ENCODE results near the gene SUSD3. TPM values are rescaled to one million over a fixed set of nuclear protein-coding genes. Genes with fewer than 3 reads are reported as not detected.
A peak's percentile ranks its signal among the peaks of the same experiment; 100 is the strongest.
"Not testable (repeated sequence)": the region's sequence is repeated elsewhere in the genome, so short reads cannot be mapped to it uniquely, and the experiment has no call there.

SUSD3 gene
- total RNA-seq, 2 experiments from 2014 or later, result 27.1 to 28.8 TPM

DNA sequence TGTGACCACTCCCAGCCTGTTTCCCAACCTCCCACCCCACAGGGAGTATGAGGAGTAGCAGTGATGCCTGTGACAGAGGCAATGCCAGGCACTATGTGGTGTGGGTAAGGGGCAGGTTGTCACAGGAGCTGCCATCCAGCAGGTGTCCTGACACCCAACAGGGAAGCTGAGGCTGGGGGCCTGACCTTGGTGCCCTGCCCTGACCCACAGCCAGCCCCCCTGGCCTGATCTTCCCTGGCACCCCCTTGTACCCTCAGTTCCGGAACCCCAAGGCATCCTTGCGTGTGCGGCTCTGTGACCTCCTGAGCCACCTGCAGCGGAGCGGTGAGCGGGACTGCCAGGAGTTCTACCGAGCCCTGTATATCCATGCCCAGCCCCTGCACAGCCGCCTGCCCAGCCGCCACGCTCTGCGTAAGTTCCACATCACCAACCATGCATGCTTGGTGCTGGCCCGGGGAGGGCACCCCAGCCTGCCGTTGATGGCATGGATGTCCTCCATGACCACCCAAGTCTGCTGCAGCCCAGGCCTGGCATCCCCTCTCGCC lies 51.9 kb downstream of the SUSD3 start:
- H3K27me3 Mint-ChIP-seq, result no peaks in the 10 kb centered on the region
- H3K4me1 Mint-ChIP-seq, result peaks cover 37% of the 10 kb centered on the region
- no peak for DNase-seq
- H3K9me3 Mint-ChIP-seq, result no peaks in the 10 kb centered on the region
- H3K4me3 Mint-ChIP-seq, result no peak overlapping the region
- H3K27ac Mint-ChIP-seq, result no peak overlapping the region
- peaks cover 9% of the 10 kb centered on the region for H3K36me3 Mint-ChIP-seq

GRCh38 chr9:93111001-93111370 lies 52.5 kb downstream of the SUSD3 start:
- peaks cover 7% of the 10 kb centered on the region for H3K36me3 Mint-ChIP-seq
- H3K9me3 Mint-ChIP-seq, result no peaks in the 10 kb centered on the region
- peaks cover 34% of the 10 kb centered on the region for H3K4me1 Mint-ChIP-seq
- no peak overlapping the region for H3K27ac Mint-ChIP-seq
- H3K27me3 Mint-ChIP-seq, result no peaks in the 10 kb centered on the region
- DNase-seq, result no peak
- H3K4me3 Mint-ChIP-seq, result no peak overlapping the region

GRCh38 chr9:93111371-93112115 lies 53.0 kb downstream of the SUSD3 start:
- Mint-ChIP-seq H3K4me3 (no peak overlapping the region), H3K27ac (no peak overlapping the region), H3K27me3 (no peaks in the 10 kb centered on the region), H3K4me1 (peaks cover 31% of the 10 kb centered on the region), H3K9me3 (no peaks in the 10 kb centered on the region), H3K36me3 (peaks cover 7% of the 10 kb centered on the region)
- DNase-seq, result no peak

GRCh38 chr9:93112116-93112863 lies 53.8 kb downstream of the SUSD3 start:
- H3K36me3 Mint-ChIP-seq, result peaks cover 7% of the 10 kb centered on the region
- no peak for DNase-seq
- no peaks in the 10 kb centered on the region for H3K9me3 Mint-ChIP-seq
- H3K4me3 Mint-ChIP-seq, result no peak overlapping the region
- H3K27me3 Mint-ChIP-seq, result no peaks in the 10 kb centered on the region
- no peak overlapping the region for H3K27ac Mint-ChIP-seq
- H3K4me1 Mint-ChIP-seq, result peaks cover 23% of the 10 kb centered on the region

DNA sequence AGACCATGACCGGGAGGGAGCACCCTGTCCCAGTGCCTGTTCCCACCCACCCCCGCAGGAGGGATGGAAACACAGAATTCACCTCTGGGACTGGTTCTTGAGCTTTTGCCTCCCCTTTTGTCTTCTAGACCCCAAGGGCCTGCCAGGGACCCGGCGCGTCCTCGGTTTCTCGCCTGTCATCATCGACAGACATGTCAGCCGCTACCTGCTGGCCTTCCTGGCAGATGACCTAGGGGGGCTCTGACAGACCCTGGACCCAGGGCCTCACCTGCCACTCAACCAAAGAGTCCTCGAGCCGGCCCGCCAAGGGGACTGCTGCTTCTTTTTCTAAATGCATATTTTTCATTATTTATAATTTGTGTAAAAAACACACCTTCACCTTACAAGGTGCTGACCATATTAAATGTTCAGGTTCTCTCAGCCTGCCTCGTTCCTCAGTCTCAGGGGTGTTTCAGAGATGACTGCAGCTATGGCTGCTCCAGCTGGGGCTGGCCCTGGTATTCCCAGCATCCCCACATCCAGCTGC lies 54.4 kb downstream of the SUSD3 start:
- H3K9me3 Mint-ChIP-seq, result no peaks in the 10 kb centered on the region
- H3K36me3 Mint-ChIP-seq, result peaks cover 7% of the 10 kb centered on the region
- H3K27me3 Mint-ChIP-seq, result no peaks in the 10 kb centered on the region
- H3K4me3 Mint-ChIP-seq, result no peak overlapping the region
- H3K4me1 Mint-ChIP-seq, result peaks cover 19% of the 10 kb centered on the region
- no peak overlapping the region for H3K27ac Mint-ChIP-seq
- DNase-seq, result no peak

- Mint-ChIP-seq H3K4me3 (no peak overlapping the region), H3K27me3 (no peaks in the 10 kb centered on the region), H3K36me3 (peaks cover 3% of the 10 kb centered on the region), H3K9me3 (no peaks in the 10 kb centered on the region), H3K4me1 (peaks cover 5% of the 10 kb centered on the region), H3K27ac (no peak overlapping the region)
- no peak for DNase-seq
Observed at GRCh38 chr9:93114169-93114983, 55.9 kb downstream of the SUSD3 start.

DNA sequence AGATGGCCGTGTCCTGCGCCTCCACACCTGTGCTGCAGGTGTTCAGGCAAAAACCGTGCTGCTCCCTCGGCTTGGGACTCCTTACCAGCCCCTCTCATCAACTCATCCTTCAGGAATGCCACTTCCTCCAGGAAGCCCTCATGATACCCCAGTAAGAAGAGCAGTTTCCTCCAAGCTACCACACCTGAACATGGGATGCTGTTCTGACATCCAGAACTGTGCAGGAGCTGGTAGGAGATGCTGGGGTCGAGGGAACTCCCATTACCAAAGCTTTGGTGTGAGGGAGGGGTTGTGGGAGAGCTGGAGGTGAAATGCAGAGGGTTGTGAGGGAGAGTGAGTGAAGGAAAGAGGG lies 56.5 kb downstream of the SUSD3 start:
- H3K27me3 Mint-ChIP-seq, result no peaks in the 10 kb centered on the region
- peak overlapping the region; percentile 59 for H3K27ac Mint-ChIP-seq
- H3K36me3 Mint-ChIP-seq, result peaks cover 3% of the 10 kb centered on the region
- no peak for DNase-seq
- peaks cover 10% of the 10 kb centered on the region for H3K4me1 Mint-ChIP-seq
- no peaks in the 10 kb centered on the region for H3K9me3 Mint-ChIP-seq
- no peak overlapping the region for H3K4me3 Mint-ChIP-seq

DNA sequence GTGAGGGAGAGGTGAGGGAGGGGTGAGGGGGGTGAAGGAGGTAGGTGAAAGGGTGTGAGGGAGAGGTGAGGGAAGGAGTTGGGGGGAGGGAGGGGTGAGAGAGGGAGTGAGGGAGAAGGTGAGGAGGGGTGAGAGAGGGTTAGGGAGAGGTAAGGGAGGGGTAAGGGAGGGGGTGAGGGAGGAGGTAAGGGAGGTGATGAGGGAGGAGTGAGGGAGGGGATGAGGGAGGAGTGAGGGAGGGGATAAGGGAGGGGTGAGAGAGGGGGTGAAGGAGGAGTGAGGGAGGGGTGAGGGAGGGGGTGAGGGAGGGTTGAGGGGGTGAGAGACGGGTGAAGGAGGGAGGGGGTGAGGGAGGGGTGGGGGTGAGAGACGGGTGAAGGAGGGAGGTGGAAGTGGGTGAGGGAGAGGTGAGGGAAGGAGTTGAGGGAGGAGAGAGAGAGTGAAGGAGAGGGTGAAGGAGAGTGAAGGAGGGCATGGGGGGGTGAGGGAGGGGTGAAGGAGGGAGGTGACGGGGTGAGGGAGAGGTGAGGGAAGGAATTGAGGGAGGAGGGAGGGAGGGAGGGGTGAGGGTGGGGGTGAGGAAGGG lies 57.1 kb downstream of the SUSD3 start:
- Mint-ChIP-seq H3K36me3 (peaks cover 5% of the 10 kb centered on the region), H3K27ac (no peak overlapping the region), H3K27me3 (no peaks in the 10 kb centered on the region), H3K4me1 (peaks cover 16% of the 10 kb centered on the region), H3K4me3 (no peak overlapping the region), H3K9me3 (no peaks in the 10 kb centered on the region)
- no peak for DNase-seq

GRCh38 chr9:93116072-93116961 lies 57.8 kb downstream of the SUSD3 start:
- Mint-ChIP-seq H3K9me3 (no peaks in the 10 kb centered on the region), H3K4me3 (no peak overlapping the region), H3K27ac (no peak overlapping the region), H3K36me3 (peaks cover 2% of the 10 kb centered on the region), H3K27me3 (no peaks in the 10 kb centered on the region), H3K4me1 (peaks cover 17% of the 10 kb centered on the region)
- no peak for DNase-seq

DNA sequence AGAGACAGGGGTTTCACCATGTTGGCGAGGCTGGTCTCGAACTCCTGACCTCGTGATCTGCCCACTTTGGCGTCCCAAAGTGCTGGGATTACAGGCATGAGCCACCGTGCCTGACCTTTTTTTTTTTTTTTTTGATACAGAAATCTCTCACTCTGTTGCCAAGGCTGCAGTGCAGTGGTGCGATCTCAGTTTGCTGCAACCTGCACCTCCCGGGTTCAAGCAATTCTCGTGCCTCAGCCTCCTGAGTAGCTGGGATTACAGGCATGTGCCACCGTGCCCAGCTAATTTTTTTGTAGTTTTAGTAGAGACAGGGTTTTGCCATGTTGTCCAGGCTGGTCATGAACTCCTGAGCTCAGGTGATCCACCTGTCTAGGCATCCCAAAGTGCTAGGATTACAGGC lies 59.0 kb downstream of the SUSD3 start:
- H3K27me3 Mint-ChIP-seq, H3K9me3 Mint-ChIP-seq, H3K27ac Mint-ChIP-seq, DNase-seq, H3K36me3 Mint-ChIP-seq, H3K4me3 Mint-ChIP-seq: not testable (repeated sequence)
- H3K4me1 Mint-ChIP-seq, result peaks cover 17% of the 10 kb centered on the region

- Mint-ChIP-seq H3K4me1 (peaks cover 17% of the 10 kb centered on the region), H3K36me3 (peaks cover 4% of the 10 kb centered on the region), H3K27ac (no peak overlapping the region), H3K9me3 (no peaks in the 10 kb centered on the region), H3K4me3 (no peak overlapping the region), H3K27me3 (no peaks in the 10 kb centered on the region)
- no peak for DNase-seq
Observed at GRCh38 chr9:93117924-93118862, 59.7 kb downstream of the SUSD3 start.

DNA sequence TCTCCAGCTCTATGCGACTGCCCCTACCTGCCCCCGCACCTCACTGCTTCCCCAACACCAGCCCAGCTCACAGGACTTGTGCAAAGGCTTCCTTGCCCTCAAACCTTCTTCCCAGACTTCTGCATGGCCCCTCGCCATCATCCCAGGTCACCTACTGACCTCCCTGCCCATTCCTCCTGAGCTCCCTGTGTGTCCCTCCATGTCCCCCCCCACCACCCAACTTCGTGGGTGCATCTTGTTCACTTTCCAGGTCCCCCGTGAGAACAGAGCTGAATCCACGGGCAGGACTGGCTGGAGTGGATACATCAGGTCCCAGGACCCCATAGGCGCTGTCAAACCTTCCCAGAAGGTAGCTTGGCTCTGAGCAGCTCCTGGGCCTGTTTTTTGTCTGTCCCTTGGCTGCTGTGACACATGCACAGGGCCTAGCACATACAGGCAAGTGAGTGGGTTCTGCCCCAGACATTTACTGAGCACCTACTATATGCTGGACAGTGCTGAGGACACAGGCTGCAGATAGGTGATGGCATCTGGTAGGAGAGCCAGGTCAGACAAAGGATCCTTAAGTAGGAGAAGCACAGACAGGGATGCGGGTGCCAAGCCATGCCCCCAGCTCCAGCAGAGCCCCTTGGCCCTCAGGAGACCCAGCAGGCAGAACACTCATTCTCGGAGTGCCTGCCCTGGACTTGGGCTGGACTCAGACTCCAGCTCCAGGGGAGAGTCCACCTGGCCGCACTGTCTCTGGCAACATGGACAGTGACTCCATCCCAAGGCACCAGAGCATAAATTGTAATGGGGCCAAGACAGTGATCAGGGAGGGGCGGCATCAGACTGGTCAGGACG lies 60.6 kb downstream of the SUSD3 start:
- no peak for DNase-seq

More for the DNA sequence above, 60.6 kb downstream of the SUSD3 start:
- no peak overlapping the region for H3K4me3 Mint-ChIP-seq
- H3K27me3 Mint-ChIP-seq, result no peaks in the 10 kb centered on the region
- H3K27ac Mint-ChIP-seq, result peak overlapping the region; percentile 78
- H3K36me3 Mint-ChIP-seq, result peaks cover 4% of the 10 kb centered on the region
- peaks cover 15% of the 10 kb centered on the region for H3K4me1 Mint-ChIP-seq
- no peaks in the 10 kb centered on the region for H3K9me3 Mint-ChIP-seq
